OCI-LY7 (cell line): Measurements from ENCODE around the gene TLR2. TPM values are rescaled to one million over a fixed set of nuclear protein-coding genes. Genes with fewer than 3 reads are reported as not detected.

Experiments
- BruUV-seq: library from RNA; stranded (reverse); fragments of 400-500 nt; replicated peaks from 2 replicates; lab custom pipeline; 2021; lab: Mats Ljungman, UMichigan
- CTCF ChIA-PET: fragments of 300-600 bp; sonication (Branson Sonifier 250); formaldehyde crosslinking; loops from one replicate; lab custom pipeline; 2022; ENCODE audit warnings: antibody characterized with exemption; ENCODE audit not compliant: unreplicated experiment; lab: Charles Lee
- POLR2A ChIA-PET: fragments of 300-600 bp; sonication (Branson Sonifier 250); formaldehyde crosslinking; loops from one replicate; lab custom pipeline; 2022; ENCODE audit warnings: antibody characterized with exemption; lab: Charles Lee
- DNase-seq: peaks from one replicate; pipeline ENCODE4 v3.0.0-alpha.2; 2015; ENCODE audit warnings: low spot score
- H2AFZ ChIP-seq: fragments of 200-600 bp; sonication (generic), shearing (Covaris generic); 2 replicates; pipeline ENCODE4 v1.6.1; 2014; ENCODE audit warnings: mild to moderate bottlenecking, antibody characterized with exemption, low read length, moderate library complexity
- H3K27ac ChIP-seq: fragments of 200-600 bp; sonication (generic); 2 replicates; pipeline ENCODE4 v1.5.1; 2014; ENCODE audit warnings: mixed run types, low read depth, mild to moderate bottlenecking, moderate library complexity, low read length, inconsistent platforms; ENCODE audit not compliant: poor library complexity, severe bottlenecking
- H3K36me3 ChIP-seq: fragments of 200-600 bp; sonication (generic); 2 replicates; pipeline ENCODE4 v1.6.1; 2014; ENCODE audit warnings: mild to moderate bottlenecking, antibody characterized with exemption, low read length, moderate library complexity, mixed read lengths; ENCODE audit not compliant: insufficient read depth
- H3K4me1 ChIP-seq: fragments of 200-600 bp; sonication (generic); 2 replicates; pipeline ENCODE4 v1.5.1; 2014; ENCODE audit warnings: mild to moderate bottlenecking, low read length; ENCODE audit not compliant: insufficient read depth, poor library complexity, severe bottlenecking
- H3K4me2 ChIP-seq: fragments of 200-600 bp; sonication (generic); 2 replicates; pipeline ENCODE4 v1.6.1; 2014; ENCODE audit warnings: mild to moderate bottlenecking, low read length
- H3K4me3 ChIP-seq: fragments of 200-600 bp; sonication (generic); 2 replicates; pipeline ENCODE4 v1.5.1; 2014; ENCODE audit warnings: mild to moderate bottlenecking, low read depth, low read length; ENCODE audit not compliant: poor library complexity, severe bottlenecking
- H3K79me2 ChIP-seq: fragments of 200-600 bp; sonication (generic); 2 replicates; pipeline ENCODE4 v1.6.1; 2016; ENCODE audit warnings: low read depth, mild to moderate bottlenecking, low read length, moderate library complexity, mixed read lengths; ENCODE audit not compliant: insufficient read depth
- H3K9me2 ChIP-seq: fragments of 200-600 bp; sonication (generic); 2 replicates; pipeline ENCODE4 v1.6.1; 2016; ENCODE audit warnings: mild to moderate bottlenecking, low read length, mixed read lengths; ENCODE audit not compliant: insufficient read depth
- H3K9me3 ChIP-seq: fragments of 200-600 bp; sonication (generic); 2 replicates; pipeline ENCODE4 v1.6.1; 2014; ENCODE audit warnings: mild to moderate bottlenecking, mixed run types, low read length, mixed read lengths
- H4K20me1 ChIP-seq: fragments of 200-600 bp; sonication (generic); 2 replicates; pipeline ENCODE4 v1.6.1; 2014; ENCODE audit warnings: mild to moderate bottlenecking, antibody characterized with exemption, low read length, moderate library complexity, mixed read lengths; ENCODE audit not compliant: insufficient read depth
- CTCF ChIP-seq: fragments of 200-600 bp; sonication (generic); conservative IDR thresholded peaks from 2 replicates; pipeline ENCODE4 v1.5.1; 2014; ENCODE audit warnings: mild to moderate bottlenecking, antibody characterized with exemption, low read length, moderate library complexity, mixed read lengths
- EZH2phosphoT487 ChIP-seq: fragments of 200-600 bp; sonication (generic); IDR thresholded peaks from 2 replicates; pipeline ENCODE4 v1.6.1; 2018; ENCODE audit warnings: low read depth, borderline replicate concordance, mild to moderate bottlenecking, mixed run types, antibody characterized with exemption, low read length, moderate library complexity, mixed read lengths
- intact Hi-C: fragments of 100-400 bp; cut with micrococcal nuclease; formaldehyde crosslinking; loops from one replicate; pipeline ENCODE4 v1.10.0; 2022; ENCODE audit not compliant: unreplicated experiment
- total RNA-seq, 2 experiments: library from RNA; depleted of rRNA in 1 of 2; stranded (reverse); fragments of >200 nt in 1 of 2; shearing (Covaris generic) in 1 of 2; gene quantifications; 2 replicates each; pipeline ENCODE4 v1.2.3, GENCODE V29; 2014 to 2022

The TLR2 gene
- total RNA-seq, 2 experiments from 2014 or later: 1.5 TPM; not detected in 1

- no peaks in the 10 kb centered on the region for H3K4me1 ChIP-seq
- H4K20me1 ChIP-seq: no peaks in the 10 kb centered on the region
- ChIA-PET POLR2A (interaction anchor here (0.6 to 1.0 kb wide), 2 partner anchors 34 to 129 kb away, joined by 3 to 5 read pairs; no protein-coding TSS in a partner anchor), CTCF (no interaction called here)
- TF ChIP-seq CTCF: no peak
- no peak for TF ChIP-seq EZH2phosphoT487
- H3K4me2 ChIP-seq: no peak overlapping the region
- BruUV-seq: no TSS peak
- H3K4me3 ChIP-seq: no peak overlapping the region
- H3K79me2 ChIP-seq: no peaks in the 10 kb centered on the region
- intact Hi-C loops: no loop called here
- H3K36me3 ChIP-seq: no peaks in the 10 kb centered on the region
- H2AFZ ChIP-seq: no peak overlapping the region
- DNase-seq: no peak
- H3K9me3 ChIP-seq: no peaks in the 10 kb centered on the region; the same call in 1 of the 2 replicates
- no peak overlapping the region for H3K27ac ChIP-seq
- H3K9me2 ChIP-seq: no peaks in the 10 kb centered on the region
Measured at GRCh38 chr4:153676984-153677383, 7.1 kb upstream of the TLR2 start.

GRCh38 chr4:153679486-153679885 is 4.6 kb upstream of the TLR2 start:
- H3K9me2 ChIP-seq: no peaks in the 10 kb centered on the region
- no peak overlapping the region for H2AFZ ChIP-seq
- no peaks in the 10 kb centered on the region; the same call in 1 of the 2 replicates for H3K9me3 ChIP-seq
- no TSS peak for BruUV-seq
- H3K27ac ChIP-seq: no peak overlapping the region
- CTCF ChIA-PET: no interaction called here
- H3K4me1 ChIP-seq: no peaks in the 10 kb centered on the region
- POLR2A ChIA-PET: interaction anchor here (0.5 kb wide), 1 partner anchor 19 kb away, joined by 3 read pairs; no protein-coding TSS in a partner anchor
- DNase-seq: no peak
- no peak overlapping the region for H3K4me3 ChIP-seq
- H4K20me1 ChIP-seq: no peaks in the 10 kb centered on the region
- TF ChIP-seq EZH2phosphoT487 (no peak), CTCF (no peak)
- no peak overlapping the region for H3K4me2 ChIP-seq
- H3K36me3 ChIP-seq: no peaks in the 10 kb centered on the region
- intact Hi-C loops: no loop called here
- H3K79me2 ChIP-seq: no peaks in the 10 kb centered on the region

- Histone ChIP-seq H4K20me1 (no peaks in the 10 kb centered on the region), H2AFZ (no peak overlapping the region), H3K9me2 (no peaks in the 10 kb centered on the region), H3K9me3 (no peaks in the 10 kb centered on the region), H3K4me1 (no peaks in the 10 kb centered on the region), H3K79me2 (no peaks in the 10 kb centered on the region), H3K27ac (no peak overlapping the region), H3K36me3 (no peaks in the 10 kb centered on the region), H3K4me3 (no peak overlapping the region), H3K4me2 (no peak overlapping the region)
- intact Hi-C loops: no loop called here
- CTCF ChIA-PET: no interaction called here
- BruUV-seq: no TSS peak
- POLR2A ChIA-PET: no interaction called here
- DNase-seq: no peak
- no peak for TF ChIP-seq CTCF
- TF ChIP-seq EZH2phosphoT487: no peak
Measured at GRCh38 chr4:153683763-153684181, 308 bp upstream of the TLR2 start.
